ENCODE results near the gene TTC34. TPM values are rescaled to one million over a fixed set of nuclear protein-coding genes. Genes with fewer than 3 reads are reported as not detected.
A peak's percentile ranks its signal among the peaks of the same experiment; 100 is the strongest.

Gene TTC34
- total and polyA plus RNA-seq, 2 of the 13 experiments (the other 11 are each of a cell fraction or from before 2014, with no cell fraction given), result 0.07 to 0.11 TPM

GRCh38 chr1:2611031-2611501, 190.4 kb downstream of the TTC34 start (continued):
- TF ChIP-seq ZNF235 (CRISPR knock-in tag; IDR thresholded peaks at IDR 0.05; ENCODE audit: borderline replicate concordance), result no peak
- peak; percentile 84 for TF ChIP-seq PRDM15 (CRISPR knock-in tag; IDR thresholded peaks at IDR 0.05)
- no peak for TF ChIP-seq CCDC6 (CRISPR knock-in tag; IDR thresholded peaks at IDR 0.05)
- no peak for TF ChIP-seq RXRB (CRISPR knock-in tag; IDR thresholded peaks at IDR 0.05; ENCODE audit: borderline replicate concordance)

GRCh38 chr1:2610036-2610959, 191.2 kb downstream of the TTC34 start:
- no peak for FAIRE-seq
- Histone ChIP-seq H3K4me2 (ENCODE audit: low read depth, low read length) (no peak overlapping the region), H3K9ac (ENCODE audit: insufficient read depth, low read depth, low read length) (no peak overlapping the region), H3K79me2 (ENCODE audit: insufficient read depth, low read length) (no peaks in the 10 kb centered on the region), H3K27me3 (ENCODE audit: control insufficient read depth in 1 of 2, insufficient read depth in 2 of 2, low read length in 2 of 2) (peaks cover 11 to 56% of the 10 kb centered on the region in 2 experiments; a peak in 4 of 5 replicates), H3K36me3 (replicated peaks in 1 of 2; ENCODE audit: control insufficient read depth in 1 of 2, insufficient read depth in 2 of 2, low read length in 2 of 2) (no peaks in the 10 kb centered on the region), H3K4me1 (ENCODE audit: insufficient read depth, low read length) (peaks cover 6% of the 10 kb centered on the region; the same call in 1 of the 2 replicates), H3K9me3 (ENCODE audit: low read length) (no peaks in the 10 kb centered on the region), H2AFZ (ENCODE audit: low read length) (no peak overlapping the region), H3K4me3 (replicated peaks in 1 of 3; ENCODE audit: insufficient read depth in 1 of 3, low read depth in 2 of 3, low read length in 3 of 3) (no peak overlapping the region), H4K20me1 (ENCODE audit: insufficient read depth, low read length) (no peaks in the 10 kb centered on the region), H3K27ac (ENCODE audit: extremely low read length, insufficient read depth, low read length) (no peak overlapping the region)
- no peak for ATAC-seq
- DNase-seq (ENCODE audit: low spot score), result no peak
- no TSS peak for BruUV-seq (replicated peaks)
- WGBS (ENCODE audit: low lambda C conversion rate), result 18% methylated on average over 13 of the region's 21 CpGs
- ChIA-PET CTCF (ENCODE audit: low intra/inter-chr PET ratio, low total read pairs) (no interaction called here), POLR2A (no interaction called here)
- in situ Hi-C loops (cut with HindIII; ENCODE audit: extremely low pct_ligation_motif_present, low pct_unique_long_range_greater_than_20kb), result no loop called here
- intact Hi-C loops (cut with micrococcal nuclease; ENCODE audit: unreplicated experiment), result no loop called here
- no peak for TF ChIP-seq PAWR (CRISPR knock-in tag; IDR thresholded peaks at IDR 0.05; ENCODE audit: borderline replicate concordance)
- TF ChIP-seq TIGD3 (CRISPR knock-in tag; IDR thresholded peaks at IDR 0.05; ENCODE audit: borderline replicate concordance), result no peak
- TF ChIP-seq ZSCAN9 (CRISPR knock-in tag; IDR thresholded peaks at IDR 0.05; ENCODE audit: borderline replicate concordance), result no peak
- TF ChIP-seq ARNT2 (CRISPR knock-in tag; IDR thresholded peaks at IDR 0.05; ENCODE audit: low read depth), result no peak
- no peak for TF ChIP-seq ZBTB44 (CRISPR knock-in tag; IDR thresholded peaks at IDR 0.05)
- no peak for TF ChIP-seq TEAD2 (CRISPR knock-in tag; IDR thresholded peaks at IDR 0.05)
- TF ChIP-seq MYPOP (CRISPR knock-in tag; IDR thresholded peaks at IDR 0.05), result no peak

All from HepG2 (cell line).